GM13976 (cell line): ENCODE measurements around the gene SH3BP4.

Source experiments
- DNase-seq: peaks from one replicate; pipeline ENCODE4 v3.0.0; 2012; ENCODE audit warnings: low spot score
- CTCF ChIP-seq: IDR thresholded peaks from 2 replicates; pipeline ENCODE4 v1.5.1; 2012; ENCODE audit warnings: borderline replicate concordance, mild to moderate bottlenecking; ENCODE audit not compliant: insufficient read depth; ENCODE audit errors: extremely low read depth, missing control alignments, control extremely low read depth
- in situ Hi-C: fragments of 300-500 bp; cut with MboI; formaldehyde crosslinking; loops from one replicate; pipeline ENCODE4 v1.12.0; 2022; ENCODE audit warnings: low sequenced_read_pairs, mixed read lengths, inconsistent platforms; ENCODE audit not compliant: unreplicated experiment

SH3BP4 gene

GRCh38 chr2:235005023-235005422 is 53.2 kb downstream of the SH3BP4 start:
- no peak for DNase-seq
- TF ChIP-seq CTCF = no peak
- in situ Hi-C loops = no loop called here

GRCh38 chr2:235005603-235006259 is 53.9 kb downstream of the SH3BP4 start:
- in situ Hi-C loops = no loop called here
- no peak for DNase-seq
- no peak for TF ChIP-seq CTCF

- in situ Hi-C loops = no loop called here
- TF ChIP-seq CTCF = no peak
- DNase-seq = no peak
Observed at GRCh38 chr2:235006461-235006860, 54.6 kb downstream of the SH3BP4 start.

GRCh38 chr2:235006986-235007385 is 55.2 kb downstream of the SH3BP4 start:
- DNase-seq = no peak
- no peak for TF ChIP-seq CTCF
- in situ Hi-C loops = no loop called here

- DNase-seq = no peak
- in situ Hi-C loops = no loop called here
Observed at GRCh38 chr2:235007664-235008457, 56.0 kb downstream of the SH3BP4 start.

GRCh38 chr2:235008584-235009044 is 56.8 kb downstream of the SH3BP4 start:
- no peak for DNase-seq
- in situ Hi-C loops = no loop called here
- TF ChIP-seq CTCF = no peak

More at GRCh38 chr2:235007664-235008457, 56.0 kb downstream of the SH3BP4 start:
- no peak for TF ChIP-seq CTCF
